Retina (tissue), 1 donor: ENCODE results near the gene MTHFD2L.

Experiments used
- DNase-seq: peaks from one replicate; pipeline ENCODE4 v3.0.0-alpha.2; 2016

The MTHFD2L gene

GRCh38 chr4:74258963-74259362 is 101.0 kb downstream of the MTHFD2L start:
- DNase-seq = no peak

DNA sequence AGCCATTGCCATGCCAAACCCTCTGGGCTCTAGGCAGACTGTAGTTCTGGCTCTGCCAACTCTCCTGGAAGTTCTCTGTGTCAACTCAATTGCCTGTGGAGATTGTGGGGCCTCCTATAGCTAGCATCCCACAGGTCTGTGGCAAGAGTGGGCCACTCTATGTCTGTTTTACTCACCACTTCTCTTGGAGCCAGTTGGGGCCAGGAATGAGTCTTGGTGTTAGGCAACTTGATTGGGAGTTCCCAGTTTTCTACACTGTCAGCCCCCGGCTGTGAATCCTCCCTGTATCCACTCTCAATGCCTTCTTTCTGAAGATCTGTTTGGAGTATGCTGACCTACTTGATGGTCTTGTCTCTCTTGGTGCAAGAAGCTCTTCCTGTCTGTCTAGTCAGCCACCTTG is 102.1 kb downstream of the MTHFD2L start:
- no peak for DNase-seq

GRCh38 chr4:74262522-74262921 is 104.6 kb downstream of the MTHFD2L start:
- DNase-seq = no peak

DNA sequence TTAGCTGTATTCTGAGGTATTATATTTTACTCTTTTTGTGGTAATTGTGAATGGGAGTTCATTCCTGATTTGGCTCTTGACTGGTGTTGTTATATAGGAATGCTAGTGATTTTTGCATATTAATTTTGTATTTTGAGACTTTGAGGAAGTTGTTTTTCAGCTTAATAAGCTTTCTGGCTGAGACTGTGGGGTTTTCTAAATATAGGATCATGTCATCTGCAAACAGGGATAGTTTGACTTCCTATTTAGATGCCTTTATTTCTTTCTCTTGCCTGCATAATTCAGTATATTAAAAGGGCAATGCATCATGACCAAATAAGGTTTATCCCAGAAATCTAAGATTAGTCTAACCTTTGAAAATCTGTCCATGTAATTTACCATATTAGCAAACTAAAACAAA is 105.6 kb downstream of the MTHFD2L start:
- DNase-seq = no peak

DNA sequence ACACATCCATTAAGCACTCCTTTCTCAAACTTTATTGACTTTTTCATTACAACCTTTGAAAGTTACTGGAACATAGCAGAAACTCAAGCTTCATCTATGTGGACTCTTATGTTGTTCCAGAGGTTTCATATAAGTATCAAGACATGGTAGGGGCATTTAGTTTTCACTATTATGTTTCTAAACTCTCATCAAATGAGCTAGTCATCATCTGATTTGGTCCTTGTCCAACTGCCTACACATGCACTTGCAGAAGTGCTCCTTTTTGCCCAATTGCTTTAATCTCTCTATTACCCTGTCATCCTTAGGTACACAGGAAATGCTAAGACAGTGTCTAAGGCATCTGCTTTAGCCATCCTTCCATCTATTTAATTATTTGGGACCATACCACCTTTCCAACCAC is 108.2 kb downstream of the MTHFD2L start:
- no peak for DNase-seq

DNA sequence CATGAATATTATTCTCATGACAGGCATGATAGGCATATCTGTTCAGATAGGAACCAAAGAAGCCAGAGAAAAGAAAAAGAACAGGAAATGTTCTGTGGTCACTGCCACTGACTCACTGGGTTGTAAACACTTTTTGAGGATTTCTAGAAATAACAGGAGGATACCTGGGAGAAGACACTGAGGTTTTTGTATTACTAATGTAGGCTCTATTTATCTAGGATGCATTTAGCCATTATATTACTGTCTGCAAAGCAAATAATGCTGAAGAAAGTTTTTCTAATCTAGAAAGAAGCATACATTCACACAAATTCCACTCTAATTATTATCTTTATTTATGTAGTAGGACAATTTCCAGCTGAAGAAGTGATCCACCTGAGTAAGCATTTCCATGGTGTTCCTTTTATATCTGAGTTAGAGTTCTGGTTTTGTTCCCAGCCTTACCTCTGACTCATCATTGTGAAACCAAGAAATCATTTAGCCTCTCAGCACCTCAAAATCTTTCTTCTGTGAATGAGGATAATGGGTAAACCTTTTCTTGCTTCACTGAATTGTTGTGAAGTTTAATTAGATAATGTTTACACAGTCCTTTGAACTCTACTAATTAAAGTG is 110.2 kb downstream of the MTHFD2L start:
- no peak for DNase-seq

- no peak for DNase-seq
These were observed 110.7 kb downstream of the MTHFD2L start for GRCh38 chr4:74268643-74269042.

- DNase-seq = no peak
These were observed 120.6 kb downstream of the MTHFD2L start for GRCh38 chr4:74278490-74278889.

DNA sequence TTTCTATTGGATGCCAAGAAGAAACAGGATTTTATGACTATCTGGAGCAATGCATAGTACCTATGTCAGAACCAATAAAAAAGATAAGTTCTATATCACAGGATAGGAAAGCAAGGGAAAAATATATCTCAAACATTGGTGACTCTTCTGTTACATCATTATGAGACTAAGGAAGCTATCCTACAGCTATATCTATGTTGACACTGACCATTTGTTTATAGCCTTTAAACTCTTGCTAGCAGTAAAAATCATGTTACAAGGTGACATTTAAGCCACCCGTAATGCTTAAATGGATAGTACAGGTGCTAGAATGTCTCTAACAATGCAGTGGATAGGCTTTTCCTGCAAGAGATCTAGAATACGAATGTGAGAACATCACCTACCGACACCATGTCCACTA is 121.8 kb downstream of the MTHFD2L start:
- no peak for DNase-seq

- DNase-seq = no peak
These were observed 125.0 kb downstream of the MTHFD2L start for GRCh38 chr4:74282926-74283325.

- DNase-seq = no peak
These were observed 125.7 kb downstream of the MTHFD2L start for GRCh38 chr4:74283614-74284013.

- DNase-seq = no peak
These were observed 126.1 kb downstream of the MTHFD2L start for GRCh38 chr4:74284053-74284452.

DNA sequence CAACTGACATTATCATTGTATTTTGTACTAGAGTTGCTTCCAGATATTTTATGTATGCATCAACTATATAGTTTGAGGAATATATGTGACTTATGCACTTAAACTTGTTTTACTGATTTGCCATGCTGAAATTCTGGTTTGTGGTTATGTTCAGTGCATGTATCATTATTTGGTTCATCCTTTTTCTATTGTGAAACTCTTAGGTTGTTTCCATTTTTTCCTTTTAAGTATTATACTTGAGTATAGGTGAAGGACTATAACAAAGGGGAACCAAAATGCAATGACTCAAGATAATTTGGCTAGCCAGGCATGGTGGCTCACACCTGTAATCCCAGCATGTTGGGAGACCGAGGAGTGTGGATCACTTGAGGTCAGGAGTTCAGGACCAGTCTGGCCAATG is 129.2 kb downstream of the MTHFD2L start:
- DNase-seq = no peak

DNA sequence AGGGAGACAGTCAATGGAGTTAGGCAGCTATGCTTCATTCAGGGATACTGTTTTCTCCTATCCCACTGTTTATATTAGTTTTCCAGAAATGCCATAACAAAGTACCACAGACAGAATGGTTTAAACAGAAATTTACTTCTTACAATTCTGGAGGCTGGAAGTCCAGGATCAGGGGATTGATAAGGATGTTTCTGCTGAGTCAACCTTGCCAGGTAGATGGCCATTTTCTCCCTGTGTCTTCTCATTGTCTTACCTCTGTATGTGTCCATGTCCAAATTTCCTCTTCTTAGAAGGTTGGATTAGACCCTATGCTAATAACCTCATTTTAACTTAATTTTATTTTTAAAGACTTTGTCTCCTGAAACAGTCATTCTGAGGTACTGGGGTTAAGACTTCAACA is 129.9 kb downstream of the MTHFD2L start:
- no peak for DNase-seq

DNA sequence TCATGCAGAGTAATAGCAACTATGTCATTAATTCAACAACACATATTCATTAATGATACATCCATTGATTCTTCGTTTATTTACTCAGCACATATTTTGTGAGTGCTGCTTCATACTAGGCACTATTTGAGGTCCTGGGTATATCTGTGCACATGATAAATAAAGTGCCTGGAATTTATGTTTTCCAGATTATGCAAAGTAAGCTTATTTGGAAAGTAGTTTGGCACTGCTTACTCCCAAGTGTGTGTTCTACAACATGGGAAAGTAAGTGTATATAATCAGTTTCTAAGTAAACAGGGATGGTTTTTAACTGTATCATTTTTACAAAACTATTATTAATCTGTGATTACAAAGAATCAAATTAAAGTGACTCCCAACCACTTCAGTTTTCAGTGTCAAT is 133.6 kb downstream of the MTHFD2L start:
- no peak for DNase-seq

- DNase-seq = no peak
These were observed 134.4 kb downstream of the MTHFD2L start for GRCh38 chr4:74292111-74292870.

GRCh38 chr4:74293558-74293957 is 135.6 kb downstream of the MTHFD2L start:
- DNase-seq = no peak

GRCh38 chr4:74294681-74295080 is 136.8 kb downstream of the MTHFD2L start:
- no peak for DNase-seq

DNA sequence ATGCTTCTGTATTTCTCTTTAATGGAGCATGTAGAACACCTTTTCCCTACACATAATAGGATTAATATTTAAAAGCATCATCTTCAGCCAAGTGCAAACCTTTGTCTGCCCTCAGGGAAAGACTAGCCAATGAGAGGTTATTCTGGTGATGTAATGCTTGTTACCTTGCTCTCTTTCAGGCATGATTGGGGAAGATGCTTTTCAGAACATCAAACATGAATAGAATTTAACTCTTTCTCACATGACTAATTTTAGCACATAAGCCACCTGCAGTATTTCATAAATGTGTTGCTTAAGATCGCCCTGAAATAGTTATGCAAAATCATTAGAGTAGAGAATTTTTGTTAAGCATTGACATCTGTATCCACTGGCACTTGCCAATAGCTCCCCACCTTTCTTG is 139.6 kb downstream of the MTHFD2L start:
- DNase-seq = no peak

DNA sequence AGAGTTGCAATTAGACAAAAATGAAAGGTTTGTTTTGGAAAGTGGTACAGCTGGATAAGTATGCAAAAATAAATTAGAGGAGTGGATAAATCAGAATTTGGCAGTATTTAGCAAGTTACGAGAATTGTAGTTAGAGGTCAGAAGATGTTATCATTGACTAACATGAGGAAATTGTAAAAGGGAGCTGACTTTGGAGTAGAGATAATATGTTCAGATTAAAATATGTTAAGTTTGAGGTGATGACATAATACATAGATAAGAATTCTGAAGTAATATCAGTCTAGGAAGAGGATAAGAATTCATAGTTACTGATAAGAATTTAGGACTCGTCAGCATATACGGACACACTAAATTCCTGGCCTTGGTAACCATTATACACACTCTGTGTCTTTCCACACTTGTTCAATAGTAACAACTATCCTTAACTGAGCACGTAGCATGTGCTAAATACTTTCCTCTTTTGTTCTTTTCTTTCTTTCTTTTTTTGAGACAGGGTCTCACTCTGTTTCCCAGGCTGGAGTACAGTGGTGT is 146.2 kb downstream of the MTHFD2L start:
- no peak for DNase-seq

DNA sequence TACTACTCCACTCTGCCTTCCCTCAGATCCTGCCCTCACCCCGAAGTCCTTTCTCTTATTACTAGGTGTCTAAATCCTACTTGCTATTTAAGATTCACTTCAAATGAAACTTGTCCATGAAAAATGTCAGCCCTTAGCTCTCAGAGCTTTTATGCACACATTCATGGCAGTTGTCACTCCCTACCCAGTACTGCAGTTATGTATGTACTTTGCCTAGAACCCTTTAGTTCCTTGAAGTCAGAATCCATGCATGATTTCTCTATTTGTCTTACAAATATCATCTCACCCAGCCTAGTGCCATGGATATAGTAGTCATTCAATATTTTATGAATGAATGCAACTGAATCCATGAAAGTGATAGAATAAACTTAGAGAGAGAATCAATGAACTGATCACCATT is 147.1 kb downstream of the MTHFD2L start:
- no peak for DNase-seq

DNA sequence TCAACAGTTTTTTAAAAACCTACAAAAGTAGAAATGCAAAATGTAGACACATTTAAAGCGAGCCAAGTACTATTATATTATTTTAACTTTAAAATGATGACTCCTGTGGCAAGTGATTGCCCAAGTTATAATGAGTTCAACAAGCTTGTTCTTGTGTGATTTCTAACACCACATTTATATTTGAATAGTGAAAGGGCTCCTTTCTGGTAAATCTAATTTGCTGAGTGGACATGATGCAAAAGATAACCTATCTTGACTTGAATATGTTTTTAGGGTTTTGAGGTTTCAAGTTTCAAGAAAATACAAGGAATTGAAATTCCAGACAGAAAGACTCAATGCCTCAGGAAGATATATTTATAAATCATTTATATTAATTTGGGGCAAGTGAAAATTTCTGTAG is 149.3 kb downstream of the MTHFD2L start:
- no peak for DNase-seq

DNA sequence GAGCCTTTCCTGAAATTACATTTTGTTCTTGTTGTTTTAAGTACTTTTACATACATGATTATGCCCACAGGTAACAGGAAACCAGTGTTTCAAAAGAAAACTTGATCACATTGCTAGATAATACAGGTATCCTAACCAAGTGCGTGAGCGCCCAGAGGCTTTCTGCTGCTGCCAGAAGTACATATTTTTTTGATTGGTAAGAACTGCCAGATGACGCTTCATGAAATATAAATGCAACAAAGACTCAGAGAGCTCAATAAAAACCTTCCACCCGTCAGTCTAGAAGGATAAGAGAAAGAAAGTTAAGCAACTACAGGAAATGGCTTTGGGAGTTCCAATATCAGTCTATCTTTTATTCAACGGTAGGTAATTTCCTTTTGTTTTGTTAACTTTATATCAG is 150.3 kb downstream of the MTHFD2L start, which contains the start of gene EPGN:
TSS of gene EPGN (plus strand) at position 256 of the 400 bp plus-strand sequence. CDS start at position 320, 64 bp downstream.
- no peak for DNase-seq

DNA sequence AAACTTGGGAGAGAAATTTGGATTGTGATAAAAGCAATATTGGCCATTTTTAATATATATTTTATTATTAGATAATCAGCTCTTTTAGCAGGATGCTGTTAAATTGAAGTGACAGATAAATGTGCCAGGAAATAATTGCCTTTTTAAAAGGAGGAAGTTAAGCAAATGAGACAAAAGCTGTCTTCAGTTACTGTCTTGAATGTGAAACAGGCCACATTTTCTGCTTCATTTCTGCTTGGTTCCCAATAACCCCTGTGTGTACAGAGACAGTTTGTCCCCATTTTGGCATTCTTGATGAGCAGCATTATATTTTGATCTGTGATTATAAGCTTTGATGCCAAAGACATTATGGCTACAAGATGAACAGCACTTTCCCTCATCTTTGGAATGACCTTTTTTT is 151.3 kb downstream of the MTHFD2L start:
- no peak for DNase-seq
